HG02571 (cell line): ENCODE measurements around the gene GALK2.

Source experiments
- ATAC-seq: cut with Tn5 transposase; IDR thresholded peaks from one replicate; pipeline ENCODE4 v1.9.1; 2021; ENCODE audit warnings: mild to moderate bottlenecking, moderate library complexity; ENCODE audit not compliant: unreplicated experiment

The GALK2 gene

GRCh38 chr15:49169880-49170597 is at the start of gene GALK2:
Gene GALK2, plus strand, starts transcription at chr15:49170247. Its CDS starts 76 bp downstream, at chr15:49170323.
- ATAC-seq, result peak; percentile 95

GRCh38 chr15:49120832-49121231 is 49.2 kb upstream of the GALK2 start:
- ATAC-seq, result no peak

GRCh38 chr15:49121901-49122300 is 48.1 kb upstream of the GALK2 start:
- ATAC-seq, result no peak

GRCh38 chr15:49122541-49123062 is 47.4 kb upstream of the GALK2 start:
- ATAC-seq, result no peak

GRCh38 chr15:49124371-49124770 is 45.7 kb upstream of the GALK2 start:
- no peak for ATAC-seq

GRCh38 chr15:49131403-49131802 is 38.6 kb upstream of the GALK2 start:
- no peak for ATAC-seq

- no peak for ATAC-seq
Observed at GRCh38 chr15:49134683-49135341, 35.2 kb upstream of the GALK2 start.

GRCh38 chr15:49135342-49135857 is 34.6 kb upstream of the GALK2 start:
- no peak for ATAC-seq

GRCh38 chr15:49135911-49136310 is 34.1 kb upstream of the GALK2 start:
- ATAC-seq, result no peak

- ATAC-seq, result no peak
Observed at GRCh38 chr15:49137861-49138260, 32.2 kb upstream of the GALK2 start.

- no peak for ATAC-seq
Observed at GRCh38 chr15:49145651-49146609, 24.1 kb upstream of the GALK2 start.

- ATAC-seq, result no peak
Observed at GRCh38 chr15:49148298-49148697, 21.7 kb upstream of the GALK2 start.

- ATAC-seq, result no peak
Observed at GRCh38 chr15:49148727-49149126, 21.3 kb upstream of the GALK2 start.

- no peak for ATAC-seq
Observed at GRCh38 chr15:49151831-49152230, 18.2 kb upstream of the GALK2 start.

GRCh38 chr15:49152552-49153312 is 17.3 kb upstream of the GALK2 start:
- no peak for ATAC-seq

GRCh38 chr15:49154359-49154758 is 15.7 kb upstream of the GALK2 start:
- ATAC-seq, result no peak

GRCh38 chr15:49154799-49155109 is 15.3 kb upstream of the GALK2 start:
- no peak for ATAC-seq

- peak; percentile 91 for ATAC-seq
Observed at GRCh38 chr15:49155110-49155833, 14.8 kb upstream of the GALK2 start, which contains the start of gene COPS2. Gene COPS2, minus strand, starts transcription at chr15:49155599. Its CDS starts 21 bp downstream, at chr15:49155578.

- peak; percentile 18 for ATAC-seq
Observed at GRCh38 chr15:49155834-49156627, 14.0 kb upstream of the GALK2 start.
